GM21717 (cell line): ENCODE measurements around the gene OARD1.

Source experiments
- ATAC-seq: cut with Tn5 transposase; IDR thresholded peaks from one replicate; pipeline ENCODE4 v1.9.1; 2021; ENCODE audit warnings: mild to moderate bottlenecking, moderate library complexity; ENCODE audit not compliant: unreplicated experiment

OARD1 gene

GRCh38 chr6:41075651-41076626, 3.8 kb upstream of the OARD1 start:
- ATAC-seq: no peak

- no peak for ATAC-seq
These were observed 2.7 kb upstream of the OARD1 start for GRCh38 chr6:41074692-41075436.

DNA sequence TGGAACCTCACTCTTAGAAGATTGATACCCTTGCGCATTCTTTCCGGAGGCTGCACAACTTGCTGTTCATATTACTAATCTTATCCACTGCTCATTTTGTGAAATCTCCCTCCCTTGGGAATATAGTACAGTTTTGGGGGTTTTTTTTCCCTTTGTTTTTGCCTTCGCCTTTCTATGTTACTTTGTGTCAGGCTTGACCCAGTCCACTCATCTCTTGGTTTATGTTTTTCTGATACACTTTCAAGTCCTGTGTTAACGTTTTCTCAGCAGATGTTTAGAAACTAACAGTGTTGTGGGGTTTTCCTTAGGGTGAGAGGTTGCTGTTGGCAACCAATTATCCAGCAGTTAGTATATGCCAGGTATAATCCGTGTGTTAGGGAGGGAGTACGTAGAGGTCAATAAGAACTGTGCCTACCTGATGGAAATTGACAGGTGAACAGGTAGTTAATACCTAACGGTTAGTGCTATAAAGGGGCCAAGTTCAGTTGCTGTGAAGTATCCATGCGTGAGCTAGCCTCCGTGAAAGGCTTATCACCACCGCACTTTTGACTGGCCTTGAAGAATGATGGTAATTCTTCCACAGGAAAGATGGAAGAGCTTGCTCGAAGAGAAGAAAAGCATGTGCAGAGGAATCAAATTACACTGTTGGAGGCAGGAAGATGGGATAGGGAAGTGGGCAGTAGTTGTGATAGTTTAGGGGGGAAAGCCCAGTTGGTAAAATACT, 2.0 kb upstream of the OARD1 start:
- no peak for ATAC-seq

- peak; percentile 34 for ATAC-seq
These were observed 1.2 kb upstream of the OARD1 start for GRCh38 chr6:41073203-41073967.

DNA sequence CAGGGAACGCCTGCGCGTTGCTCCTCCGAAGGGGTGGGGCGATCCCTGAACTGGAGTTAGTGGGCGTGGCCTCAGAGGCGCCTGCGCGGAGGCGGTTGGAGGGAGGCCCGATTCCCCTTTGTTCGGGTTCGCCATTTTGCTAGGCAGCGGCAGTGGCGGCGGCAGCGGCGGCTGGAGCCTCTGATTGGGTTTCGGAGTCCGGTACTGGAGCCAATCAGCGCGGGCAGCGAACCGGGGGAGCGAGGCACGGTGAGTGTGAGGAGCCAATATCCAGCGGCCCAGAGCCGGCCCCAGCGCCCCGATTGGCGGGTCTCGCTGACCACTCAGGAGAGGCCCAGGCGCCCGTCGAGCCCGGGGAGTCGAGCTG, 663 bp upstream of the OARD1 start, which contains the start of gene NFYA:
Gene NFYA, plus strand, starts transcription at position 139 of the 367 bp plus-strand sequence. CDS start 6,116 bp downstream, outside the sequence.
- ATAC-seq: peak; percentile 60

GRCh38 chr6:41071501-41071922, 644 bp downstream of the OARD1 start:
- ATAC-seq: no peak

GRCh38 chr6:41066867-41067304, 5.3 kb downstream of the OARD1 start:
- no peak for ATAC-seq

DNA sequence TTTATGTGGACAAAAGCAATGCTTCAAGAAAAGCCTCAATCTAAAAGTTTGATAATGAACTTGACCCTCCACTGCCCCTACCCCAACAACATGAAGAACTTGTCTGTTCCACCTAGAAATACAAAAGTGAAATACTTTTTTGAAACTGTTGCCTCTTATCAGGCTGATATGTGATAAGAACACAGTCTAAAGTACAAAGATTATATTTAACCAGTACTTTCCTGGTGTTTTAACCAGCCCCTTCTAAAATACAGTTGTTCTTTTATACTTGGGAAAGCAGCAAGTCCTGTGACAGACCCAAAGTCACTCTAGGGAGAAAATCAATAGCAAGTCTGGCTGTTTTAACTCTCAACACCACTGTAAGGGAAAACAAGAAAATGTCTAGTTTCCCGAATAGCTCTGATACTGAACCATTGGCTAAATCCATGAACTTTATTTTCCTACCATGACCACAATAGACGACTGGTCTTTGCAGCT, 6.6 kb downstream of the OARD1 start:
- ATAC-seq: no peak

DNA sequence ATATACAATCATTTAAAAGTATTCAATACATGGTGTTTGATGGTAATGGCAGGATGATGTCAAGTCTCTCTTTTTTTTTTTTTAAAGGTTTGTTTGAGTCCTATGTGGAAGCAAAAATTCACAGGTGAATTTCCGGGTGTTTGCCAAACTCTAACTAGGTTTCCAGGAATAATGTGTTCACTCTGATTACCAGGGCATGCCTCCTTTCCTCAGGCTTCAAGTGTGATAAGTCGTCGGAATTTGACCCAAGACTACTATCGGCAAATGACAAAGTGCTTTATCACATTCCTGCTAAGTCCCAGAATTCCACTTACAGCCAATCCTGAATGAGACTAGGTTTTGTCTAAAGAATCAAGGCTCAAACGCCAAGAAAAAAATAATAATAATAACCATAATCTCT, 7.3 kb downstream of the OARD1 start:
- no peak for ATAC-seq

DNA sequence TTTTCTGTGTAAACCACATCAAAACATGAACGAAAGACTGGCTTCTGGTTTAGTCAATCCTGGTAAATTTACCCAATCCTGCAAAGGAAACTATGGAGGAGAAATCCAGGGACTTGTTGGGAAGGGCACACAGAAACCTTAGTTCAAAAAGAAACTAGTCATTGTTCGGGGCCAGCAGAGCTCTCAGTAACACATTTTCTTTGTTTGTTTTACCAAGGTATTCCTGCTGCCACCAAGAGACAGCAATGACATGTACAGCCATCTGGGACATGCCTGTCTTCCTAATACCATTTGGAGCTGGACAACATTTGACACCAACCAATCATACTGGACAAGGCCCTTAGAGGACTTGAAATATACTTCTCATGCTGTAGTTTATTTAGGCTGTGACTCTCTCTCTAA, 8.3 kb downstream of the OARD1 start:
- no peak for ATAC-seq

DNA sequence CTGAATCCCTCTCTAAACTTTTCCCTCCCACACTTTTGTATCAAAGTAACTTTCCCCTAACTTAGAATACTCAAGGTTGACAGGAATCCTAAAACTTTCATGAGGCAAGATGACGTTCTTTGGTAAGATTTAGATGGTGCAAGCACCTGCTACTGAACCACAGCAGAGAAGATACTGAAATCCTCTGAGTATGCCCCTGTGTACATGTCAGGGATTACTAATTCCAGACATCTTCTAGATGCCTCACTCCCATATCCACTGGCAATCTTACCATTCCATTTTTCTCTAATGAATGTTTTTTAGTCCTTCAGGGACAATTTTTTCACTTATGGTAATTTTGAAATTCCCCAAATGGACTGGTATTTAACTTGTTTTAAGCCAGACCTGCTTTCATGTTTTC, 10.1 kb downstream of the OARD1 start:
- no peak for ATAC-seq

DNA sequence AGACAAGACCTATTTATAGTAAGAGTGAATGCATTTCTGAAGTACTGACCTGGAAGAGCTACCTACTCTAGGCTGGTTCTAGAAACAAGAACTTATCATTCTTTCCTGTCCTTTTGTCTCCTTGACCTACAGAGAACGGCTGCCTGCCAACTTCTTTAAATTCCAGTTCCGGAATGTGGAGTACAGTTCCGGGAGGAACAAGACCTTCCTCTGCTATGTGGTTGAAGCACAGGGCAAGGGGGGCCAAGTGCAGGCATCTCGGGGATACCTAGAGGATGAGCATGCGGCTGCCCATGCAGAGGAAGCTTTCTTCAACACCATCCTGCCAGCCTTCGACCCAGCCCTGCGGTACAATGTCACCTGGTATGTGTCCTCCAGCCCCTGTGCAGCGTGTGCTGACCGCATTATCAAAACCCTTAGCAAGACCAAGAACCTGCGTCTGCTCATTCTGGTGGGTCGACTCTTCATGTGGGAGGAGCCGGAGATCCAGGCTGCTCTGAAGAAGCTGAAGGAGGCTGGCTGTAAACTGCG, 10.9 kb downstream of the OARD1 start:
- no peak for ATAC-seq

DNA sequence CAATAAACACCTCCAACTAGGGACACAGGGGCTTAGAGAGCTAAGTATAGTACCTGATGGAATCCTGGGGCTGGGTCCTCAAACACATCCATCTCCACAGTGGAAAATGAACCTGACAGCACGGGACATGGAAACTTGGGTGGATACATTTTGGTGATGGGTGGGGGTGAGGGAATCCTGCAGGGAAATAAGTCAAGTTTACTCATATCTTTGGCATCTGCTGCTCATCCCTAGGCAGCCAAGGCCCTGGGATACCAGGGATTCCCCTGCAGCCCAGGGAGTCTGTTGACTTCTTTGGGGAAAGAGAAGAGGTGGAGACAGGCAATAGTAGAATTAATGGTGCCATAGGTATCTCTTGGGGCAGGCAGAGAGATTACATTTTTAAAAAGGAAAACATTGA, 12.6 kb downstream of the OARD1 start:
- no peak for ATAC-seq

GRCh38 chr6:41058783-41059181, 13.4 kb downstream of the OARD1 start:
- ATAC-seq: no peak

DNA sequence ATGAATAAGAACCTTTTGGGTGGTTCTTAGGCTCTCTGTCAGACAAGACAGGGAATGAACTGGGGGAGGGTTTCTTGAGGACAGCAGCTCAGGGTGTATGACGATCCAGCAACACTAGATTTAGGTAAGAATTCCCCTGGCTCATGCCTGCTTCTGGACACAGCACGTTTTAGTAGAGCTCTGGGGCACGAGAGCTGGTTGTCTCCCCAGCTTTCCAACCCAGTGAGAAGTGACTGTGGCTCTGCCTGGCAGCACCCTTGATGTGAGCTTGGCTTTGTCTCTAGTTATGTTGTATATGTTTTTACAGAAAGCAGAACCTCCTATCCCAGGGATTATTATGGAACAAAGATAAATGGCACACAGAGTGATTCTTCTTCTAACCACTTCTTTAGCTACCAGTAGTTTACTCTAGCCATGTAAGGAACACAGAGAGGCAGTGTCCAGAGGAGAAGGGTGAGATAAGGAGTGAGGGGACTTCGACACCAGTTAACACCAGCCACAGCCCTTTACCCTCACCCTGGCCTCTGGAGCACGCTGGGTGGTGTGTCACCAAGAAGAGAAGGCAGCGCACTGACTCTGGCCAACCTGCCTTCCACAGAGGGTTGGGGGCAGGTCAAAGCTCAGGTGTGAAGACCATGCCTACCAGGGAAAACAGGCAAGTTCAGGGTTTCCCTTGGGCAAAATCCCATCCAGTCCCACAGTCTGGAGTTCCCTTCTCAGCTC, 15.2 kb downstream of the OARD1 start:
- no peak for ATAC-seq

- no peak for ATAC-seq
These were observed 17.0 kb downstream of the OARD1 start for GRCh38 chr6:41055149-41055548.

- no peak for ATAC-seq
These were observed 17.6 kb downstream of the OARD1 start for GRCh38 chr6:41054511-41054910.

DNA sequence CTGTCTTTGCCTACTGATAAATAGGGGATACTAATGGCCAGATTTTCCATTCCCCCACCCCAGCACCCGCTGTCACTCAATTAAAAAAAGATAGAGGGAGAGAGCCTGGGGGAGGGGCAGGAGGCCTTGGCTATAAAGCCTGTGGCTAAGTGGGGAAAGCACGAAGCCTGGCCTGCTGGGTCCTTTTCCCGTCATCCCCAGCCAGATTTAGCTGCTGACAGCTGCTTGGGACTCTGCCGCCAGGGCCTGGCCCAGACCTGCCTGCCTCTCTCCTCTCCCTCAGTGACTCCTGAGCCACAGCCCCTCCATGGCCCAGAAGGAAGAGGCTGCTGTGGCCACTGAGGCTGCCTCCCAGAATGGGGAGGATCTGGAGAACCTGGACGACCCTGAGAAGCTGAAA, 19.1 kb downstream of the OARD1 start, which contains the start of gene APOBEC2:
Gene APOBEC2, plus strand, starts transcription at position 162 of the 400 bp plus-strand sequence. Its CDS starts 146 bp downstream, at position 308.
- no peak for ATAC-seq

- ATAC-seq: no peak
These were observed 20.3 kb downstream of the OARD1 start for GRCh38 chr6:41051873-41052272.
